Non-pigmented ciliary epithelial cell (primary cell): ENCODE measurements around the gene TUB.

Source experiments
- DNase-seq: peaks from one replicate; pipeline ENCODE4 v3.0.0-alpha.2; 2010; ENCODE audit warnings: low read depth

The TUB gene

GRCh38 chr11:8108421-8108820 lies 27.4 kb downstream of the TUB start:
- no peak for DNase-seq

GRCh38 chr11:8109675-8110074 lies 28.7 kb downstream of the TUB start:
- DNase-seq: no peak

GRCh38 chr11:8110396-8110795 lies 29.4 kb downstream of the TUB start:
- DNase-seq: no peak

GRCh38 chr11:8111636-8112035 lies 30.6 kb downstream of the TUB start:
- no peak for DNase-seq

DNA sequence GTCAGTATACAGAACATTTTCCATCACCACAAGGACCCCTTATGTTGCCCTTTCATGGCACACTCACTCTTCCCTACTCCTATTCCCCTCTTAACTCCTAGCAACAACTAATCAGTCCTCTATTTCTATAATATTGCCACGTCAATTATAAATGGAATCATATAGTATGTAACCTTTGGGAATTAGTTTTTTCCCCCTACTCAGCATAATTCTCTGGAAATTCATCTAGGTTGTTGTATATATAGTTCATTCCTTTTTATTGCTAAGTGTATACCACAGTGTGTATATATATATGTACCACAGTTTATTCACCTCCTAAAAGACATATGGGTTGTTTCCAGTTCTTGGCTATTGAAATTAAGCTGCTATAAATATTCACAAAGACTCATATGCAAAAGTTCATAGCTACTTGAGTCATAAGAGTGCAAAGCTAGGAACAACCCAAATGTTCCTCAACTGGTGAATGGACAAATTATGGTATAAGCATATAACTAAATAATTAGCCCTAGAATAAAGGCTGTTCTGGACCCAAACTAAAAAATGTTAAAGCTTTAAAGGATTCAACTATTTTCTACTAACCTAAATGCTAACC lies 41.3 kb downstream of the TUB start:
- DNase-seq: no peak

GRCh38 chr11:8126649-8127289 lies 45.8 kb downstream of the TUB start:
- DNase-seq: no peak

GRCh38 chr11:8127447-8127846 lies 46.4 kb downstream of the TUB start:
- no peak for DNase-seq

GRCh38 chr11:8138526-8138925 lies 57.5 kb downstream of the TUB start:
- DNase-seq: no peak

DNA sequence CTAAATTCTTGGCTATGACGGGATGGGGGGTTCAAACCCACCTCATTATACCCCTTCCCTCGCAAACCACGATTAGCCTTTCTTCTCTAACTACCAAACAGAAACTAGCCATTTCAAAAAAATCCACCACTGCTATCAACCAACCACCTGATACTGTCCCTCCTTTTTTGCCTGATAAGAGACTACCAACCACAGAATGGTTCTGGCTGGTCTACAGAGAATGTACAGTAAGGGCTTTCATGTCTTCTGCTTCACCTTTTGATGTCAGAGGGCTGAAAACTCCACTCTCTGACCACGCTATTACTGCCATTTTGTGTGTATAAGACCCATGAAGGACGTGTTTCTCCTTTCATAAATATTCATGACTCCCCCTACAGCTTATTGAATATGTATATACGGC lies 68.7 kb downstream of the TUB start:
- DNase-seq: no peak
